KMS-11 (cell line): Measurements from ENCODE around the gene SLC38A1.
"Not testable (repeated sequence)": the region's sequence is repeated elsewhere in the genome, so short reads cannot be mapped to it uniquely, and the experiment has no call there.

Source experiments
- H2AFZ ChIP-seq: fragments of 200-600 bp; sonication (generic); 2 replicates; pipeline ENCODE4 v1.6.1; 2016; ENCODE audit warnings: antibody characterized with exemption, mixed run types, low read depth
- H3K27ac ChIP-seq: fragments of 200-600 bp; sonication (generic); 2 replicates; pipeline ENCODE4 v1.6.1; 2016; ENCODE audit warnings: mild to moderate bottlenecking, mixed run types
- H3K27me3 ChIP-seq: fragments of 200-600 bp; sonication (generic); 2 replicates; pipeline ENCODE4 v1.6.1; 2017; ENCODE audit warnings: mild to moderate bottlenecking, low read depth, mixed run types, moderate library complexity; ENCODE audit not compliant: insufficient read depth
- H3K36me3 ChIP-seq: fragments of 200-600 bp; sonication (generic); 2 replicates; pipeline ENCODE4 v1.6.1; 2017; ENCODE audit warnings: mild to moderate bottlenecking, mixed run types; ENCODE audit not compliant: insufficient read depth
- H3K4me1 ChIP-seq: fragments of 200-600 bp; sonication (generic); 2 replicates; pipeline ENCODE4 v1.6.1; 2016; ENCODE audit warnings: mild to moderate bottlenecking, low read depth, mixed run types; ENCODE audit not compliant: poor library complexity, severe bottlenecking
- H3K4me2 ChIP-seq: fragments of 200-600 bp; sonication (generic); 2 replicates; pipeline ENCODE4 v1.7.0; 2016; ENCODE audit warnings: mild to moderate bottlenecking, mixed run types
- H3K4me3 ChIP-seq: fragments of 200-600 bp; sonication (generic); IDR thresholded peaks from 2 replicates; pipeline ENCODE4 v1.6.1; 2017; ENCODE audit warnings: low read depth, low read length, mixed read lengths; ENCODE audit not compliant: insufficient read depth
- H3K79me2 ChIP-seq: fragments of 200-600 bp; sonication (generic); 2 replicates; pipeline ENCODE4 v1.6.1; 2016; ENCODE audit warnings: low read depth, mixed run types; ENCODE audit not compliant: insufficient read depth
- H3K9ac ChIP-seq: fragments of 200-600 bp; sonication (generic); 2 replicates; pipeline ENCODE4 v1.6.1; 2016; ENCODE audit warnings: mild to moderate bottlenecking, mixed run types
- H4K20me1 ChIP-seq: fragments of 200-600 bp; sonication (generic); 2 replicates; pipeline ENCODE4 v1.6.1; 2016; ENCODE audit warnings: mild to moderate bottlenecking, mixed run types; ENCODE audit not compliant: insufficient read depth
- CTCF ChIP-seq: fragments of 200-600 bp; sonication (generic); conservative IDR thresholded peaks from 2 replicates; pipeline ENCODE4 v1.6.1; 2017; ENCODE audit warnings: low read depth, mild to moderate bottlenecking, antibody characterized with exemption, low read length, moderate library complexity, mixed read lengths

Gene SLC38A1

DNA sequence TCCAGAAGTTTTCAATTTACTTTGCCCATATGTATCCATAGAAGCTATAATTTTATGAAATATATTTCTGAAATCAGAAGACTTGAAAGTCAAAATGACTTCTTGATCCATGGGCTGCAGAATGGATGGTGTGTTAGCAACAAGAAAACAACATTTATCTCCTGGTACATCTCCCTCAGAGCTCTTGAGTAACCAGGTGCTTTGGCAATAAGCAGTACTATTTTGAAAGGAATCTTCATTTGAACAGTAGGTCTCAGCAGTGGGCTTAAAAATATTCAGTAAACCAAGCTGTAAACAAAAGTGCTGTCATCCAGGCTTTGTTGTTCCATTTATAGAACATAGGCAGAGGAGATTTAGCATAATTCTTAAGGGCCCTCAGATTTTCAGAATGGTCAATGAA is 100.4 kb downstream of the SLC38A1 start:
- Histone ChIP-seq H3K4me1 (no peaks in the 10 kb centered on the region), H3K36me3 (no peaks in the 10 kb centered on the region), H3K9ac (no peak overlapping the region), H3K27ac (no peak overlapping the region), H3K27me3 (no peaks in the 10 kb centered on the region), H3K79me2 (no peaks in the 10 kb centered on the region), H3K4me3 (no peak overlapping the region), H2AFZ (no peak overlapping the region), H3K4me2 (no peak overlapping the region), H4K20me1 (no peaks in the 10 kb centered on the region)
- no peak for TF ChIP-seq CTCF

DNA sequence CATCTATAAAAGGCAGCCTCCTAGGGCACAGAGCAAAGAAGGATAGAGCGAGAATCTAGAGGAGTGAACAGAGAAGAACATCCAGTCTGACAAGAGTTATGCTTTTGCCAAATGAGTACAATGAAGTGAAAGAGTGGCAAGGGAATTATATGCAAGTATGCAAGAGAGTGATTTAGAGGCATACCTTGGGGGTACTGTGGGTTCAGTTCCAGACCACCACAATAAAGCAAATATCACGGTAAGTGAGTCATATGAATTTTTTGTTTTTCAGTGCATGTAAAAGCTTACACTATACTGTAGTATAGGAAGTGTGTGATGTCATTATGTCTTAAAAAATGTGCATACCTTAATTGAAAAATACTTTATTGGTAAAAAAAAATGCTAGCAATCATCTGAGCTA is 101.4 kb downstream of the SLC38A1 start:
- TF ChIP-seq CTCF, result no peak
- H4K20me1 ChIP-seq, result no peaks in the 10 kb centered on the region

DNA sequence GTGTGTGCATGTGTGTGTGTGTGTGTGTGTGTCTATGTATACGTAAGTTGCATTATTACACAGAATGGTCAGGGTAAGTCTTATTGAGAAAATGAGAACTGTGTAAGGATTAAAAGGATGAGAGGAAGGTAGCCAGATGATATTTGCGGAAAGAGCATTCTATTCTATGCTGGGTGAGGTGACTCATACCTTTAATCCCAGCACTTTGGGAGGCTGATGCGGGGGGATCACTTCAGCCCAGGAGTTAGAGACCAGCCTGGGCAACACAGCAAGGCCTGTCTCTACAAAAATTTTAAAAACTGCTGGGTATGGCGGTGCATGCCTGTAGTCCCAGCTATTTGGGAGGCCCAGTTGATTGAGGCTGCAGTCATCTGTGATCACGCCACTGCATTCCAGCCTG is 103.7 kb downstream of the SLC38A1 start:
- no peak for TF ChIP-seq CTCF
- H4K20me1 ChIP-seq, result no peaks in the 10 kb centered on the region
- no peak overlapping the region for H3K4me2 ChIP-seq
- H3K79me2 ChIP-seq, result no peaks in the 10 kb centered on the region
- H2AFZ ChIP-seq, result no peak overlapping the region
- no peaks in the 10 kb centered on the region for H3K4me1 ChIP-seq
- H3K27ac ChIP-seq, result no peak overlapping the region
- H3K4me3 ChIP-seq, result no peak overlapping the region
- H3K27me3 ChIP-seq, result no peaks in the 10 kb centered on the region
- H3K9ac ChIP-seq, result no peak overlapping the region
- no peaks in the 10 kb centered on the region for H3K36me3 ChIP-seq

More for the DNA sequence above, 101.4 kb downstream of the SLC38A1 start:
- no peak overlapping the region for H3K4me3 ChIP-seq
- no peaks in the 10 kb centered on the region for H3K79me2 ChIP-seq
- H3K9ac ChIP-seq, result no peak overlapping the region
- H3K4me1 ChIP-seq, result no peaks in the 10 kb centered on the region
- H3K27ac ChIP-seq, result no peak overlapping the region
- H3K36me3 ChIP-seq, result no peaks in the 10 kb centered on the region
- no peak overlapping the region for H3K4me2 ChIP-seq
- no peak overlapping the region for H2AFZ ChIP-seq
- no peaks in the 10 kb centered on the region for H3K27me3 ChIP-seq

DNA sequence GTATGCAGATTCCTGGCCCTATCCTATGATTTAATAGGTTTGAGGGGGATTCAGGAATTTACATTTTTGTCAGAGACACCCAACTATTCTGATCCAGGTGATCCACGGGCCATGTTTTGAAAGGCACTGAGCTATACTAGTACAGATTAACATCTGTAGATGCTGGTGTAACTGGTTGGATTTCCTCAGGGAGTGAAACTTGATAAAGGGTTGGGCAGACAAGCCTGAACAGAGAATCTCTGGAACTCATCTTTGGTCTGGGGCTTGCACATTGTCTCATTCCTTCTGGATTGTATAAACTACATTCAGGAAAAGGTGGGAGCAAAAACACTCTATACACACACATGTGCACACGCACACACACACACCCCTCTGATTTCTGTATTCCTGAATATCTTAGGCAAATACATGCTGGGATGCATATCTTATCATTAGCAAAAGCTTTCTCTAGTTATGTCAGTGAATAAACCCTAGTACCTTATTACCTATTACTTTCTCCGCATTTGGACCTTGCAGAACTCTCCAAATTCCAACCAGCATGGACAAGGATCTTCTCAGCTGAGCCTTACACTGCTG is 104.6 kb downstream of the SLC38A1 start:
- H3K36me3 ChIP-seq, result no peaks in the 10 kb centered on the region
- no peak overlapping the region for H2AFZ ChIP-seq
- no peak for TF ChIP-seq CTCF
- H3K4me3 ChIP-seq, result no peak overlapping the region
- H3K9ac ChIP-seq, result no peak overlapping the region
- H3K4me2 ChIP-seq, result no peak overlapping the region
- no peak overlapping the region for H3K27ac ChIP-seq
- no peaks in the 10 kb centered on the region for H3K27me3 ChIP-seq
- no peaks in the 10 kb centered on the region for H3K4me1 ChIP-seq
- H3K79me2 ChIP-seq, result no peaks in the 10 kb centered on the region
- H4K20me1 ChIP-seq, result no peaks in the 10 kb centered on the region

DNA sequence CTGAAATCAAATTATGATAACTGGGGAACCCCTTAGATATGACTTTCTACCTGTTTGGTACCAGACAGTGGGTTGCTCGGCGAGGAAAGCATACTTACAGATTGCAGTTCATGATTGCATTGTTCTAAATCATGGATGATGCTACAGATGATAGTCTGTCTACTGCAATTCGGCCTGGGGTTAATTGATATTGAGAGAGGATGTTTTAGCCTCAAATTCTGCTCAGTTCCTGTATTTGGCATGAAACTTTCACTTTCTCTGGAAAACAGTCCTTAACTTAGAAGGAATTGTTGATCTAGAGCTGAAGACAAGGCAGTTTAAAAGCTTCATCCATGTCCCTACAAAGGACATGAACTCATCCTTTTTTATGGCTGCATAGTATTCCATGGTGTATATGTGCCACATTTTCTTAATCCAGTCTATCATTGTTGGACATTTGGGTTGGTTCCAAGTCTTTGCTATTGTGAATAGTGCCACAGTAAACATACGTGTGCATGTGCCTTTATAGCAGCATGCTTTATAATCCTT is 106.2 kb downstream of the SLC38A1 start:
- not testable (repeated sequence) for H4K20me1 ChIP-seq, H3K36me3 ChIP-seq, H3K27me3 ChIP-seq, H3K4me3 ChIP-seq, H3K9ac ChIP-seq, H3K4me2 ChIP-seq, H2AFZ ChIP-seq, H3K4me1 ChIP-seq, H3K27ac ChIP-seq, H3K79me2 ChIP-seq
